Gastrocnemius medialis (tissue), 4 donors: Measurements from ENCODE around the gene CPEB1.

ENCODE experiments used
- POLR2A ChIP-seq, 2 donors: fragments of 450-650 bp; IDR thresholded peaks; one replicate each; pipeline ENCODE4 v1.6.1; 2017; ENCODE audit warnings: antibody characterized with exemption in 2 of 2, mild to moderate bottlenecking in 2 of 2, moderate library complexity in 2 of 2
- TF ChIP-seq, protein P1 (sequence below), 5 experiments: fragments of 450-650 bp in 3 of 5; fragments of 200-600 bp in 2 of 5; sonication (generic) in 2 of 5; IDR thresholded peaks in 4 of 5; conservative IDR thresholded peaks in 1 of 5; 1 replicate in 4 of 5; 2 replicates in 1 of 5; pipeline ENCODE4 v1.5.1; 2016 to 2019; ENCODE audit warnings: antibody characterized with exemption in 5 of 5, mild to moderate bottlenecking in 3 of 5, moderate library complexity in 3 of 5

DNA sequence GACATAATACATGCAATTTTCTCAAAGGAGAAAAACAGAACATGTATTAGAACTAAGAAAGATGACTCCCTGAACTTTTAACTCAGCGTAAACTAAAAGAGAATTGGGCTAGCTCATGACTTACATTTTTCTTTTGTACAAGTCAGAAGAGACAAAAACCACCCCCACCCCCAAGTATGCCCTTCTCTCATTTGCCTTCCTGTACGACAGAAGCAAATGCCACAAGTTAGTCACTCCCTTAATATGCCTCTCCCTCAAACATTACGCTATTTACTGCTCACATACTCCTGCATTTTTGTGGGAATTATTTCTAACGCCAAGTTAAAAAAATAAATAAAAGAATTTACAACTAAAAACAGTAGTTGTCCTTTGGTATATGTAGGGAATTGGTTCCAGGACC is 22.0 kb downstream of the CPEB1 start:
- TF ChIP-seq, protein P1, sequence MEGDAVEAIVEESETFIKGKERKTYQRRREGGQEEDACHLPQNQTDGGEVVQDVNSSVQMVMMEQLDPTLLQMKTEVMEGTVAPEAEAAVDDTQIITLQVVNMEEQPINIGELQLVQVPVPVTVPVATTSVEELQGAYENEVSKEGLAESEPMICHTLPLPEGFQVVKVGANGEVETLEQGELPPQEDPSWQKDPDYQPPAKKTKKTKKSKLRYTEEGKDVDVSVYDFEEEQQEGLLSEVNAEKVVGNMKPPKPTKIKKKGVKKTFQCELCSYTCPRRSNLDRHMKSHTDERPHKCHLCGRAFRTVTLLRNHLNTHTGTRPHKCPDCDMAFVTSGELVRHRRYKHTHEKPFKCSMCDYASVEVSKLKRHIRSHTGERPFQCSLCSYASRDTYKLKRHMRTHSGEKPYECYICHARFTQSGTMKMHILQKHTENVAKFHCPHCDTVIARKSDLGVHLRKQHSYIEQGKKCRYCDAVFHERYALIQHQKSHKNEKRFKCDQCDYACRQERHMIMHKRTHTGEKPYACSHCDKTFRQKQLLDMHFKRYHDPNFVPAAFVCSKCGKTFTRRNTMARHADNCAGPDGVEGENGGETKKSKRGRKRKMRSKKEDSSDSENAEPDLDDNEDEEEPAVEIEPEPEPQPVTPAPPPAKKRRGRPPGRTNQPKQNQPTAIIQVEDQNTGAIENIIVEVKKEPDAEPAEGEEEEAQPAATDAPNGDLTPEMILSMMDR (IDR thresholded peaks at IDR 0.05 in 4 of 5, conservative IDR thresholded peaks at IDR 0.05 in 1 of 5) = no peak
- TF ChIP-seq POLR2A (IDR thresholded peaks at IDR 0.05) = no peak
